HG02571 (cell line): ENCODE results near the gene PLCG2.
A peak's percentile ranks its signal among the peaks of the same experiment; 100 is the strongest.
"Not testable (repeated sequence)": the region's sequence is repeated elsewhere in the genome, so short reads cannot be mapped to it uniquely, and the experiment has no call there.

Source experiments
- ATAC-seq: cut with Tn5 transposase; IDR thresholded peaks from one replicate; pipeline ENCODE4 v1.9.1; 2021; ENCODE audit warnings: mild to moderate bottlenecking, moderate library complexity; ENCODE audit not compliant: unreplicated experiment

The PLCG2 gene

GRCh38 chr16:81786868-81787267 lies 7.8 kb downstream of the PLCG2 start:
- ATAC-seq = no peak

GRCh38 chr16:81787659-81788058 lies 8.6 kb downstream of the PLCG2 start:
- ATAC-seq = no peak

GRCh38 chr16:81790277-81790676 lies 11.2 kb downstream of the PLCG2 start:
- ATAC-seq = no peak

GRCh38 chr16:81790830-81791435 lies 11.8 kb downstream of the PLCG2 start:
- ATAC-seq = no peak

- no peak for ATAC-seq
Observed at GRCh38 chr16:81792828-81793227, 13.7 kb downstream of the PLCG2 start.

GRCh38 chr16:81795193-81795592 lies 16.1 kb downstream of the PLCG2 start:
- ATAC-seq = no peak

GRCh38 chr16:81796035-81796434 lies 16.9 kb downstream of the PLCG2 start:
- ATAC-seq = no peak

GRCh38 chr16:81796583-81797346 lies 17.7 kb downstream of the PLCG2 start:
- ATAC-seq = no peak

- peak; percentile 47 for ATAC-seq
Observed at GRCh38 chr16:81797443-81797842, 18.4 kb downstream of the PLCG2 start.

- peak; percentile 55 for ATAC-seq
Observed at GRCh38 chr16:81798311-81799137, 19.4 kb downstream of the PLCG2 start.

GRCh38 chr16:81799138-81799504 lies 20.0 kb downstream of the PLCG2 start:
- ATAC-seq = no peak

GRCh38 chr16:81801724-81802123 lies 22.6 kb downstream of the PLCG2 start:
- ATAC-seq = not testable (repeated sequence)

GRCh38 chr16:81803332-81803731 lies 24.2 kb downstream of the PLCG2 start:
- no peak for ATAC-seq

- ATAC-seq = no peak
Observed at GRCh38 chr16:81804134-81804610, 25.1 kb downstream of the PLCG2 start.

- no peak for ATAC-seq
Observed at GRCh38 chr16:81806696-81807095, 27.6 kb downstream of the PLCG2 start.

GRCh38 chr16:81807767-81808358 lies 28.8 kb downstream of the PLCG2 start:
- ATAC-seq = no peak

- ATAC-seq = peak; percentile 61
Observed at GRCh38 chr16:81808933-81809480, 29.9 kb downstream of the PLCG2 start.

GRCh38 chr16:81809567-81809966 lies 30.5 kb downstream of the PLCG2 start:
- no peak for ATAC-seq

- ATAC-seq = no peak
Observed at GRCh38 chr16:81810361-81810760, 31.3 kb downstream of the PLCG2 start.

GRCh38 chr16:81810894-81811538 lies 31.9 kb downstream of the PLCG2 start:
- peak; percentile 28 for ATAC-seq
